ENCODE results near the gene GSTP1. TPM values are rescaled to one million over a fixed set of nuclear protein-coding genes. Genes with fewer than 3 reads are reported as not detected.

The GSTP1 gene
- total and polyA plus RNA-seq, 9 of the 15 experiments (the other 6 are each of a cell fraction or from before 2014, with no cell fraction given), result 592 to 2,150 (median 1,204) TPM

DNA sequence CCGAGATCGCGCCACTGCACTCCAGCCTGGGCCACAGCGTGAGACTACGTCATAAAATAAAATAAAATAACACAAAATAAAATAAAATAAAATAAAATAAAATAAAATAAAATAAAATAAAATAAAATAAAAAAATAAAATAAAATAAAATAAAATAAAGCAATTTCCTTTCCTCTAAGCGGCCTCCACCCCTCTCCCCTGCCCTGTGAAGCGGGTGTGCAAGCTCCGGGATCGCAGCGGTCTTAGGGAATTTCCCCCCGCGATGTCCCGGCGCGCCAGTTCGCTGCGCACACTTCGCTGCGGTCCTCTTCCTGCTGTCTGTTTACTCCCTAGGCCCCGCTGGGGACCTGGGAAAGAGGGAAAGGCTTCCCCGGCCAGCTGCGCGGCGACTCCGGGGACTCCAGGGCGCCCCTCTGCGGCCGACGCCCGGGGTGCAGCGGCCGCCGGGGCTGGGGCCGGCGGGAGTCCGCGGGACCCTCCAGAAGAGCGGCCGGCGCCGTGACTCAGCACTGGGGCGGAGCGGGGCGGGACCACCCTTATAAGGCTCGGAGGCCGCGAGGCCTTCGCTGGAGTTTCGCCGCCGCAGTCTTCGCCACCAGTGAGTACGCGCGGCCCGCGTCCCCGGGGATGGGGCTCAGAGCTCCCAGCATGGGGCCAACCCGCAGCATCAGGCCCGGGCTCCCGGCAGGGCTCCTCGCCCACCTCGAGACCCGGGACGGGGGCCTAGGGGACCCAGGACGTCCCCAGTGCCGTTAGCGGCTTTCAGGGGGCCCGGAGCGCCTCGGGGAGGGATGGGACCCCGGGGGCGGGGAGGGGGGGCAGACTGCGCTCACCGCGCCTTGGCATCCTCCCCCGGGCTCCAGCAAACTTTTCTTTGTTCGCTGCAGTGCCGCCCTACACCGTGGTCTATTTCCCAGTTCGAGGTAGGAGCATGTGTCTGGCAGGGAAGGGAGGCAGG is at the start of gene GSTP1 (continued):
- TF ChIP-seq, protein P1, sequence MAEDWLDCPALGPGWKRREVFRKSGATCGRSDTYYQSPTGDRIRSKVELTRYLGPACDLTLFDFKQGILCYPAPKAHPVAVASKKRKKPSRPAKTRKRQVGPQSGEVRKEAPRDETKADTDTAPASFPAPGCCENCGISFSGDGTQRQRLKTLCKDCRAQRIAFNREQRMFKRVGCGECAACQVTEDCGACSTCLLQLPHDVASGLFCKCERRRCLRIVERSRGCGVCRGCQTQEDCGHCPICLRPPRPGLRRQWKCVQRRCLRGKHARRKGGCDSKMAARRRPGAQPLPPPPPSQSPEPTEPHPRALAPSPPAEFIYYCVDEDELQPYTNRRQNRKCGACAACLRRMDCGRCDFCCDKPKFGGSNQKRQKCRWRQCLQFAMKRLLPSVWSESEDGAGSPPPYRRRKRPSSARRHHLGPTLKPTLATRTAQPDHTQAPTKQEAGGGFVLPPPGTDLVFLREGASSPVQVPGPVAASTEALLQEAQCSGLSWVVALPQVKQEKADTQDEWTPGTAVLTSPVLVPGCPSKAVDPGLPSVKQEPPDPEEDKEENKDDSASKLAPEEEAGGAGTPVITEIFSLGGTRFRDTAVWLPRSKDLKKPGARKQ (CRISPR knock-in tag; IDR thresholded peaks at IDR 0.05), result no peak
- TF ChIP-seq ILK (tag; IDR thresholded peaks at IDR 0.05; ENCODE audit: borderline replicate concordance, low read depth) (no peak), ZNF561 (CRISPR knock-in tag; conservative IDR thresholded peaks at IDR 0.05) (no peak), MNT (conservative IDR thresholded peaks at IDR 0.05) (peak; percentile 4 to 45; a peak in 2 of 4 replicates), ARHGAP35 (IDR thresholded peaks at IDR 0.05; ENCODE audit: partially characterized antibody) (no peak), MTA1 (IDR thresholded peaks at IDR 0.05; ENCODE audit: borderline replicate concordance) (no peak), STAG1 (CRISPR knock-in tag; IDR thresholded peaks at IDR 0.05; ENCODE audit: borderline replicate concordance) (no peak), SMAD3 (CRISPR knock-in tag; conservative IDR thresholded peaks at IDR 0.05) (no peak), ELF1 (tag; IDR thresholded peaks at IDR 0.05) (0 out of 2 replicates have a peak, but pooled peaks have one; percentile 20), E4F1 (CRISPR knock-in tag; IDR thresholded peaks at IDR 0.05; ENCODE audit: borderline replicate concordance) (no peak), ZNF696 (CRISPR knock-in tag; conservative IDR thresholded peaks at IDR 0.05) (no peak), ZNF23 (CRISPR knock-in tag; IDR thresholded peaks at IDR 0.05) (no peak)
- TF ChIP-seq, protein P2, sequence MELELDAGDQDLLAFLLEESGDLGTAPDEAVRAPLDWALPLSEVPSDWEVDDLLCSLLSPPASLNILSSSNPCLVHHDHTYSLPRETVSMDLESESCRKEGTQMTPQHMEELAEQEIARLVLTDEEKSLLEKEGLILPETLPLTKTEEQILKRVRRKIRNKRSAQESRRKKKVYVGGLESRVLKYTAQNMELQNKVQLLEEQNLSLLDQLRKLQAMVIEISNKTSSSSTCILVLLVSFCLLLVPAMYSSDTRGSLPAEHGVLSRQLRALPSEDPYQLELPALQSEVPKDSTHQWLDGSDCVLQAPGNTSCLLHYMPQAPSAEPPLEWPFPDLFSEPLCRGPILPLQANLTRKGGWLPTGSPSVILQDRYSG (tag; conservative IDR thresholded peaks at IDR 0.05; ENCODE audit: low read depth), result no peak
- TF ChIP-seq, protein P3, sequence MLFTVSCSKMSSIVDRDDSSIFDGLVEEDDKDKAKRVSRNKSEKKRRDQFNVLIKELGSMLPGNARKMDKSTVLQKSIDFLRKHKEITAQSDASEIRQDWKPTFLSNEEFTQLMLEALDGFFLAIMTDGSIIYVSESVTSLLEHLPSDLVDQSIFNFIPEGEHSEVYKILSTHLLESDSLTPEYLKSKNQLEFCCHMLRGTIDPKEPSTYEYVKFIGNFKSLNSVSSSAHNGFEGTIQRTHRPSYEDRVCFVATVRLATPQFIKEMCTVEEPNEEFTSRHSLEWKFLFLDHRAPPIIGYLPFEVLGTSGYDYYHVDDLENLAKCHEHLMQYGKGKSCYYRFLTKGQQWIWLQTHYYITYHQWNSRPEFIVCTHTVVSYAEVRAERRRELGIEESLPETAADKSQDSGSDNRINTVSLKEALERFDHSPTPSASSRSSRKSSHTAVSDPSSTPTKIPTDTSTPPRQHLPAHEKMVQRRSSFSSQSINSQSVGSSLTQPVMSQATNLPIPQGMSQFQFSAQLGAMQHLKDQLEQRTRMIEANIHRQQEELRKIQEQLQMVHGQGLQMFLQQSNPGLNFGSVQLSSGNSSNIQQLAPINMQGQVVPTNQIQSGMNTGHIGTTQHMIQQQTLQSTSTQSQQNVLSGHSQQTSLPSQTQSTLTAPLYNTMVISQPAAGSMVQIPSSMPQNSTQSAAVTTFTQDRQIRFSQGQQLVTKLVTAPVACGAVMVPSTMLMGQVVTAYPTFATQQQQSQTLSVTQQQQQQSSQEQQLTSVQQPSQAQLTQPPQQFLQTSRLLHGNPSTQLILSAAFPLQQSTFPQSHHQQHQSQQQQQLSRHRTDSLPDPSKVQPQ (CRISPR knock-in tag; IDR thresholded peaks at IDR 0.05; ENCODE audit: borderline replicate concordance), result no peak
- TF ChIP-seq, protein P4, sequence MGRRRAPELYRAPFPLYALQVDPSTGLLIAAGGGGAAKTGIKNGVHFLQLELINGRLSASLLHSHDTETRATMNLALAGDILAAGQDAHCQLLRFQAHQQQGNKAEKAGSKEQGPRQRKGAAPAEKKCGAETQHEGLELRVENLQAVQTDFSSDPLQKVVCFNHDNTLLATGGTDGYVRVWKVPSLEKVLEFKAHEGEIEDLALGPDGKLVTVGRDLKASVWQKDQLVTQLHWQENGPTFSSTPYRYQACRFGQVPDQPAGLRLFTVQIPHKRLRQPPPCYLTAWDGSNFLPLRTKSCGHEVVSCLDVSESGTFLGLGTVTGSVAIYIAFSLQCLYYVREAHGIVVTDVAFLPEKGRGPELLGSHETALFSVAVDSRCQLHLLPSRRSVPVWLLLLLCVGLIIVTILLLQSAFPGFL (CRISPR knock-in tag; IDR thresholded peaks at IDR 0.05), result no peak
